SH-SY5Y (cell line): ENCODE measurements around the gene PPM1H.

Source experiments
- GATA2 ChIP-seq: IDR thresholded peaks from 2 replicates; pipeline ENCODE4 v1.6.1; 2011; ENCODE audit warnings: mild to moderate bottlenecking, low read depth, low read length
- GATA3 ChIP-seq: IDR thresholded peaks from 2 replicates; pipeline ENCODE4 v1.6.1; 2011; ENCODE audit warnings: low read depth, mild to moderate bottlenecking, low read length, moderate library complexity

- no peak for TF ChIP-seq GATA2
- no peak for TF ChIP-seq GATA3
Observed at GRCh38 chr12:62691309-62691708, 243.6 kb downstream of the PPM1H start.
